Stimulated activated naive CD8-positive, alpha-beta T cell treated with anti-CD3 and anti-CD28 coated beads, Interleukin-15, Interleukin-2, amounts not matched to agents 100 U/mL and 50 U/mL, for 24 hours (primary cell): ENCODE measurements around the gene RNF208.
"Not testable (repeated sequence)": the region's sequence is repeated elsewhere in the genome, so short reads cannot be mapped to it uniquely, and the experiment has no call there.

Experiments used
- ATAC-seq: fragments of 150-1000 bp; cut with Tn5 transposase; one replicate; pipeline ENCODE4 v1.10.0; 2021
- DNase-seq: peaks from one replicate; pipeline ENCODE4 v3.0.0; 2021

The RNF208 gene

DNA sequence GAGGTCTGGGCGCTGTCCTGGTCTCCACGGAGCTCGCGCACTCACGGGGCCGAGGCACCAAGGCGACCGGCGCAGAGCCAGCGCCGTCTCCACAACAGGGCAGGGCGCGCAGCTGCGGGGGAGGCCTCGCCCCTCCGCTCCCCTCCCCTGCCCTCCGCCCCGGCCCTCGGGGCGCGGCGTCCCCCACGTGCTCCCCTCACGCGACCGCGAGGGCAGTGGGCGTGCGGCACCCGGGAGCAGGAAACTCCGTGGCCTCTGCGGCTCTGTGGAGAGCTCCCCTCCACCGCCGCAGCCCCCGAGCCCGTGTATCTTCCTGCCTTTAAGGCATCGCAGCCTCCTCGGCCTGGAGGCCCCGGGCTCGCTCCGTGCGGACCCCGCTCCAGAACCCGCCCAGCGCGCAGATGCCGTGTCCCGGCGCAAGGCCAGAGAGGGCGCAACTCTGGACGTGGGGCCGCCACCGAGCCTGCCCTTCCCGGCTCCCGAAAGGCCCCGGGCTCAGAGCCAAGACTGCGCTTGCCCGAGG, 18.3 kb upstream of the RNF208 start:
- DNase-seq: peak; percentile 76
- ATAC-seq: peak; percentile 14

DNA sequence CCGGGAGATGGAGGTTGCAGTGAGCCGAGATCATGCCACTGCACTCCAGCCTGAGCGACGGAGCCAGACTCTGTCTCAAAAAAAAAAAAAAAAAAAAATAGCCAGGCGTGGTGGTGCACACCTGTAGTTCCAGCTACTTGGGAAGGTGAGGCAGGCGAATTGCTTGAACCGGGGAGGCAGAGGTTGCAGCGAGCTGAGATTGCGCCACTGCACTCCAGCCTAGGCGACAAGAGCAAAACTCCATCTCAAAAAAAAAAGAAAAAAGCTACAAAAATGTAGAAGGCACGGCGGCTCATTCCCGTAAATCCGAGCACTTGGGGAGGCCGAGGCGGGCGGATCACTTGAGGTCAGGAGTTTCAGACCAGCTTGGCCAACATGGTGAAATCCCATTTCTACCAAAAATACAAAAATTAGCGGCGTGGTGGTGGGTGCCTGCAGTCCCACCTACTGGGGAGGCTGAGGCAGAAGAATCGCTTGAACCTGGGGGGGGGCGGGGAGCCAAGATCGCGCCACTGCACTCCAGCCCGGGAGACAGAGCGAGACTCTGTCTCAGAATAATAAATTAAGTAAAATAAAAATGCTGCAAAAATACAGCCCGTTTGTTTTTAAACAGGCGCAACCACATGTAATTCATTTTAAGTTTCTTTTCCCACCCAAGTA, 17.6 kb upstream of the RNF208 start:
- not testable (repeated sequence) for DNase-seq, ATAC-seq

- ATAC-seq (no peak), DNase-seq (no peak)
Observed at GRCh38 chr9:137237759-137238726, 16.0 kb upstream of the RNF208 start.

DNA sequence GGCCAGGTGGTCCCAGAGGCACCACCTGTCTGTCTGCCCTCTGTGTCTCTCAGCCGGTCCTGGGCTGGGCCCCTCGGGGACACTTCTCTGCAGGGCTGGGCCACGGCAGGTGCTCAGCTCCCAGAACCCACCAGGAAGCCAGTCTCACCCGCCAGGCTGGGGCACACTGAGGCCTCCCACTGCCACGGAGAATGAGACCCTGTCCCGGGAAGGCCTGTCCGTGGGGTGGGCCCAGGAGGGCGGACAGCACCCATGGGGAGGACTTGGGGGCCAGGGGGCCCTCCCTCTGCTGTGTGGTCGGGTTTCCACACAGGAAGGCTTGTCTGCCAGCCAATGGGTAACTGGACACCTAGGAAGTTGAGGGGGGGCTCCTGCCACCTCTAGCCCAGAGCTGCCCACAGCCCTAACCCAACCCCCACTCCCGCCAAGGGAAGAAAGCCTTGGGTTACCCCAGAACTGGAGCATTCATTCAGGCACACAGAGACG, 14.9 kb upstream of the RNF208 start:
- ATAC-seq (no peak), DNase-seq (no peak)

- peak; percentile 38 for ATAC-seq
- DNase-seq: peak; percentile 97
Observed at GRCh38 chr9:137236238-137236935, 14.3 kb upstream of the RNF208 start.

GRCh38 chr9:137235424-137236237, 13.6 kb upstream of the RNF208 start:
- ATAC-seq (no peak), DNase-seq (no peak)

DNA sequence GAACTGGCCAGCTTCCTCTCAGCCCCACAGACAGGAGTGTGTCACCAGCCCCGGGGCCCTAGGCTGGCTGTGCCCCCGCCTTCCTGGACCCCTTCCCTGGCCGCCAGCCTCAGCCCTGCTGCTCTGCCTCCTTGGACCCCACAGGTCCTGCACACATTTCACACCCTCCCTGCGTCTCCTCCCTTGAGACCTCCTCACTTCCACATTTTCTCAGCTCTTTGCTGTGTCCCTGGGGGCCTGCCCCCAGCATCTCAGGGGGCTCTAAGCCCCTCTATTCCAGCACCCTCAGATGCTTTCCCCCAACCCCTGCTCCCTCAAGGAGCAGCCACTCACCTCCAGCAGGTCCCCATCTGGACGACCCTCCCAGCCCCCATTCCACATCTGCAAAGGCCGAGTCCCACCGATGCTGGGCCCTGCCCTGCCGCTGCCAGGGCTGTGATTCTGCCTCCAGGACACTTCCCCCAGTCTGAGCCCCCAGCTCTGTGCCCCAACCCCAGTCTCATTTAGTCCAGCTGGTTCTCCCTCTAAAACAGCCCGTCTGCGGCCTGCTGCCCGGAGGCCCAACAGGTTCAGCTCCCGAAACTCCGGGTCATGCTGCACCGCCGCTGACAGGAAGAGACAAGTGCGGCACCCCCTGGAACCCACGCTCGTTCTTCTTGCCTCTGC, 12.9 kb upstream of the RNF208 start:
- no peak for ATAC-seq
- no peak for DNase-seq

DNA sequence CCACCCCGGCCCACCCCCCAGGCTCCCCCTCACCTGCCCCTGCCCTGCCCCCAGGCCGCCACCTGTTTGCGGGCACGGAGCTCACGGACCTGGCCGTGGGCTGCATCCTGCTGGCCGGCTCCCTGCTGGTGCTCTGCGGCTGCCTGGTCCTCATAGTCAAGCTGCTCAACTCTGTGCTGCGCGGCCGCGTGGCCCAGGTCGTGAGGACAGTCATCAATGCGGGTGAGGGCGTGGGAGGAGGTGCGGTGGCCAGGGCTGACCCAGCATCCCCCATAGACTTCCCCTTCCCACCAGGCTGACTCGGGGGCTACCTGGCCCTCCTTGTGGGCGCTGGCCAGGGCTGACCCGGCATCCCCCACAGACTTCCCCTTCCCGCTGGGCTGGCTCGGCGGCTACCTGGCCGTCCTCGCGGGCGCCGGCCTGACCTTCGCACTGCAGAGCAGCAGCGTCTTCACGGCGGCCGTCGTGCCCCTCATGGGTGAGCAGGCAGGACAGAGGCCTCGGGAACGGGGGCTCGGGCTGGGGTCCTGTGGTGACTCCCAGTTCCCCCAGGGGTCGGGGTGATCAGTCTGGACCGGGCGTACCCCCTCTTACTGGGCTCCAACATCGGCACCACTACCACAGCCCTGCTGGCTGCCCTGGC, 12.1 kb upstream of the RNF208 start:
- DNase-seq: no peak
- ATAC-seq: no peak

DNA sequence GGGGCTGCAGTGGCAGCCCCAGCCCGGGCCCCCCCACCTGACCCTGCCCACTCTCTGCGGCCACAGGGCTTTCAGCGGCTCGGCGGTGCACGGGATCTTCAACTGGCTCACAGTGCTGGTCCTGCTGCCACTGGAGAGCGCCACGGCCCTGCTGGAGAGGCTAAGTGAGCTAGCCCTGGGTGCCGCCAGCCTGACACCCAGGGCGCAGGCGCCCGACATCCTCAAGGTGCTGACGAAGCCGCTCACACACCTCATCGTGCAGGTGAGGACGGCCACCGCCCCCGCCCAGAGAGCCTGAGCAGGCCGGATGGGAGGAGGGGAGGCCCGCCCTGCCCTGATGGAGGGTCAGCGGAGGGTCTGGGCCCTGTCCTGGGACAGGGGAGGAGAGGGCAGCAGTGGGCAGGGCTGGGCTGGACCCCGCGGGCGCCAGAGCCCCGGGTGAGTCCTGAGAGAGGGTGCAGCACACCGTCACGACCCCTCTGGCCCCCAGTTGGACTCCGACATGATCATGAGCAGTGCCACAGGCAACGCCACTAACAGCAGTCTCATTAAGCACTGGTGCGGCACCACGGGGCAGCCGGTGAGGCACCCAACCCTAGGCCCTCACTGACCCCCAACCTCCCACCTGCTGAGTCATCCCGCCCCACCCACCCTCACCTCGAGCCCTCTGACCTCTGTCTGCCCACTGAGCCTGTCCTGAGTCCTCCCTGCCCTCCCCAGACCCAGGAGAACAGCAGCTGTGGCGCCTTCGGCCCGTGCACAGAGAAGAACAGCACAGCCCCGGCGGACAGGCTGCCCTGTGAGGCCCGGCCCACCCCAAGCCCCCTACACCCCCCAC, 11.3 kb upstream of the RNF208 start:
- ATAC-seq (no peak), DNase-seq (no peak)

GRCh38 chr9:137232510-137232909, 10.5 kb upstream of the RNF208 start:
- DNase-seq: no peak
- no peak for ATAC-seq

- no peak for DNase-seq
- ATAC-seq: no peak
Observed at GRCh38 chr9:137232101-137232500, 10.1 kb upstream of the RNF208 start.

DNA sequence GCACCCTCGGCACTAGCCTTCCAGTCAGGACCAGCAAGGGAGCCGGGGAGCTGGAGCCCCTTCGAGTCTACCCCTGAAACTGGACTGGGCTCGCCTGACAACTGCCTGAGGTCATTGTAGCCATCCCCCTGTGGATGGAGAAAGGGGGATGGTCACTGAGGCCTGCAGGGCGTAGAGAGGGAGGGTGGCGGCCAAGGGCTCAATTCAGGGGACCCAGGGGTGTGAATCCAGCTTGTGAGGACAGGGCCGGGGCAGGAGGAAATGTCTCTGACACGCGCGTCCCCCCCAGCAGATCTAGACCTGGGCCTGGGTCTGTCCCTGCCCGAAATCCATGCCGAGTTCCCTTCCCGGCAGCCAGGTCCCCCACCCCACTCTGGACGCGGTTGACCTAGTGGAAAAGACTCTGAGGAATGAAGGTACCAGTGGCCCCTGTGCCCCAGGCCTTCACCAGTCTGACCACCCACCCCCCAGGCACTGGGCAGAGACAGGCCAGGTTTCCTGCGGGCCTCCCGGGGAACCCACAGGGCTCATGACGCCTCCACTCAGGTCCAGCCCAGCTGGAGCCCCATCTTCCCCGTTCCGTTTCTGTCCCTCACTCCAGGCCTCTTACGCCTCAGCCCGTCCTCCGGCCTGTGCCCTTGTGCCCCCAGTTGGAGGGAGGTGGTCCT, 9.5 kb upstream of the RNF208 start:
- ATAC-seq: no peak
- no peak for DNase-seq

- ATAC-seq: no peak
- DNase-seq: no peak
Observed at GRCh38 chr9:137230705-137231371, 8.8 kb upstream of the RNF208 start, which contains the start of gene SLC34A3. TSS of gene SLC34A3 (plus strand) at chr9:137230901. CDS start at chr9:137231703, 802 bp downstream.

GRCh38 chr9:137229903-137230704, 8.1 kb upstream of the RNF208 start:
- no peak for DNase-seq
- no peak for ATAC-seq

DNA sequence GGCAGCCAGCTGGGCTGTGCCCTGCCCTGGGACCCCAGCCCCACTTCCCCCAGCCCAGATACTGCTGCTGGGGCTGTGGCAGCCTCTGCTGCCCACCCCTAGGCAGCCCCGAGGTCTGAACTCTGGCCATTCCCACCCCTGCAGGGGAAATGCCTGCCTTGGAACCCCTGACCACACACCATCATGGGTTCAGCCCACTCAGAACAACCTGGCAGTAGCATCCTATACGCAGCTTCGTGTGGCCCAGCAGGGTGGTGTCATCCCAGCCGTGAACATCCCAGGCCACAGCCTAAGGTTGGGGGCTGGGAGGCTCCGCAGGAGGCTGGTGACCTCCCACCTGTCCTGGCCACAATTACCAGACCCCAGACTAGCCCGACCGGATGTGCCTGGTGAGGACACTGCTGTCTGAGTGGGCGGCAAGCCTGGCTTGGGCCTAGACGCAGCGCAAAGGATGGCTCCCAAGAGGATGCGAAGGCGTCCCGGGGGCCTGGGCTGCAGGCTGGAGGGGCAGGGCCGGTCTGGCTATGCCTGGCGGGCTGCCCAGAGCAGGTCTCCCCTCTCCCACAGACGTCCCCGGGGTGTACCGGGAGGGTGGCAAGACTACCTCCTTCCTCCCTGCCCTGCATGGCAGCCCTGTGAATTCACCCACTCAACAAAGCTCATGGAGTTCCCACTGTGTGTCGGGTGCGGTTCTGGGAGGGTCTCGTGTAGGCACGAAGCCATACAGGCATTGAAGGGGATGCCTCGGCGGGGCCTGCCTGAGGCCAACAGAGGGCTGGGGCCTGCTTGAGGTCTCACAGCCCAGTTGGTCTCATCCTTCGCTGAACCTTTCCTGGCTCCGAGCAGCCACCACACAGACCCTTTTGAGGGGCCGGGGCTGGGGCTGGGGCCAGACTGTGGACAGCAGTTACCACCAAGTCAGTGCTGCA, 7.2 kb upstream of the RNF208 start:
- ATAC-seq (no peak), DNase-seq (no peak)

GRCh38 chr9:137228506-137228967, 6.5 kb upstream of the RNF208 start:
- no peak for ATAC-seq
- DNase-seq: no peak
